Measurements from ENCODE around the gene WDR43. TPM values are rescaled to one million over a fixed set of nuclear protein-coding genes. Genes with fewer than 3 reads are reported as not detected.
A peak's percentile ranks its signal among the peaks of the same experiment; 100 is the strongest.

Gene WDR43
- total RNA-seq, 1 donor, result 131 TPM

GRCh38 chr2:28995765-28996750, 101.6 kb downstream of the WDR43 start:
- TF ChIP-seq CTCF (IDR thresholded peaks at IDR 0.05; ENCODE audit: insufficient read depth, low read depth, low read length), result no peak
- H3K4me3 ChIP-seq (ENCODE audit: low read depth, low read length), result no peak overlapping the region
- no peak for DNase-seq (ENCODE audit: low read depth)

- DNase-seq (ENCODE audit: low read depth), result no peak
- TF ChIP-seq CTCF (IDR thresholded peaks at IDR 0.05; ENCODE audit: insufficient read depth, low read depth, low read length), result no peak
- H3K4me3 ChIP-seq (ENCODE audit: low read depth, low read length), result no peak overlapping the region
Measured at GRCh38 chr2:28997237-28997846, 102.9 kb downstream of the WDR43 start.

Small RNA genes lying within 50 kb of the gene (small RNA-seq; reads per million reads assigned to genes)
- not detected for gene RF00019
- 22.1 reads per million, percentile 94 among the genes with 10 or more reads in this experiment for gene SNORD53
- gene SNORD53B, result 11.4 reads per million, percentile 91 among the genes with 10 or more reads in this experiment
- 13.3 reads per million, percentile 92 among the genes with 10 or more reads in this experiment for gene SNORD92

Other genes with a start within 250 kb of the WDR43 start
- 172 and 279 TPM in 2 replicates for gene PPP1CB, start 142.8 kb upstream of the WDR43 start, total RNA-seq
- gene SPDYA, start 83.8 kb upstream of the WDR43 start, total RNA-seq, result 0.97 and 1.3 TPM in 2 replicates
- 12.5 and 13.9 TPM in 2 replicates for gene TRMT61B, start 24.4 kb upstream of the WDR43 start, total RNA-seq
- under 0.01 and 0.43 TPM in 2 replicates for gene TOGARAM2, start 86.6 kb downstream of the WDR43 start, total RNA-seq
- not detected in 2 replicates for gene PCARE, start 179.9 kb downstream of the WDR43 start, total RNA-seq
- gene CLIP4, start 220.7 kb downstream of the WDR43 start, total RNA-seq, result 61.5 and 107 TPM in 2 replicates